ENCODE data around the gene AGAP1.
"Not testable (repeated sequence)": the region's sequence is repeated elsewhere in the genome, so short reads cannot be mapped to it uniquely, and the experiment has no call there.

Gene AGAP1

DNA sequence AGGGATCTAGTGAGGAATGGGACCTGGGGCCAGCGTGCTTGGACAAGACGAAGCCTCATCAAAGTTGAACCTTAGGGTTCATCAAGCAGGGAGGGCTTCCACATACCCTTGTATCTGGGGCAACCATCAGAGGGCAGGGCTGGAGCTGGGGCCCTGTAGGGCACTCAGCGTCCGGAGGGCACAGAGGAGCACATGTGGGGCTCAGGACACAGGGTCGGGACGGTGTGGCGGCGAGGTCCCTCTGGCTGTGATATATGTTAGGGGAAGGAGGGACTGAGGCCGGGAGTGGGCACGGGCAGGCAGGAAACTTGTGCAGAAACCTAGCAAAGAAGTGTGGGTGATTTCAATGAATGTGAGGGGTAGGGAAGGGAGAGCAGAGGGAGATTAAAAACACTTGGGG, 244.0 kb downstream of the AGAP1 start:
- DNase-seq (ENCODE audit: low read depth), result no peak

- no peak for DNase-seq (ENCODE audit: low read depth)
Observed at GRCh38 chr2:235739704-235740415, 246.0 kb downstream of the AGAP1 start.

DNA sequence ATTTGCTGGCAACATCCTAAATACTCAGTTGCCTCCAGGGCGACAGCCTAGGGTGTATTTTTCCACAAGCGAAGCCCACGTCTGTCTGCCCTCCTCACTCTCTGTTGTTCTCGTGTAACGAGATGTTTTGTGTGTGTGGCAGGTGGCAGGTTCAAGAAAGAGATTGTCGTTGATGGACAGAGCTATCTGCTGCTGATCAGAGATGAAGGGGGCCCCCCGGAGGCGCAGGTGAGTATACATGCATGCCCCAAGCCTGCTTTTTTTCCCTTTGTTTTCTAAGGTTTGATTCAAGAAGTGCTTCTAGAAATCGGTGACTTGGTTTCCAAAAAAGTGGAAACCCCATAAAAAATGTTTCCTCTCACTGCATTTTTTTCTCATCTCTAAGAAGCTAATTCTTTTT, 247.0 kb downstream of the AGAP1 start:
- DNase-seq (ENCODE audit: low read depth), result no peak

- DNase-seq (ENCODE audit: low read depth), result no peak
Observed at GRCh38 chr2:235744161-235744560, 250.3 kb downstream of the AGAP1 start.

GRCh38 chr2:235745597-235745996, 251.8 kb downstream of the AGAP1 start:
- DNase-seq (ENCODE audit: low read depth), result no peak

GRCh38 chr2:235746257-235746934, 252.6 kb downstream of the AGAP1 start:
- DNase-seq (ENCODE audit: low read depth), result peak; percentile 76

DNA sequence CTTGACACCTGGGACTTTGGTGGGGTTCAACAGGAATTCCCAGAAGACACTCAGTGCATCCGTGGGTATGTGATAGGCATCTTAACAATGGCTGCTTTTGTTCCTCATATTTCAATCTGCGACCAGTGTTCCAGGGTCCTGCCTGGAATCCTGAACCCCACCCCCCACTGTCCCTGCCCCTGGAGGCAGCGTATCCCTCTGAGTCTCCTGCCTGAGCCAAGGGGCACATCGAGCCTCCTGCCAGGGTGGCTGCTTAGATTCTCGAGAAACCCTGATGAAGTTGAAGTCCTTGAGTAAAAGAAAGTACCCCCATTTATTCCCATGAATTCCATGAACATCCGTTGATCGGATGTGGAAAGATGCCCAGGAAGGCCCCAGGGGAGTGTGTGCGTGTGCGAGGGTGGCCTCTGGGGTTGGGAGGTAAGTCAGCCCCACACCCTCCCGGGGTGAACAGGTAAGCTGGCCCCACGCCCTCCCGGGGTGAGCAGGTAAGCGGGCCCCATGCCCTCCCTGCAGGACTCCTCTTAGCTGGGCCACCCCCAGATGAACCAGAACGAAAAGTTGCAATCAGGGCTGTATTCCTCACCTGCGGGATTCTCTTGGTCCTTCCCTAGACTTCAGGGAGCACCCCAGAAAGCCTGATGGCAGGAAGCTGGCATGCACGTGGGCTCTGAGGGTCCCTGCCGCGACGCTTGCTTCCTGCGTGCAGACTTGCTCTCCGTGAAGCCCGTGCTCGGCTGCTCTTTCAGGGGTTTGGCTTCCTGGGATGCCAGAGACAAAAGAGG, 253.3 kb downstream of the AGAP1 start:
- no peak for DNase-seq (ENCODE audit: low read depth)

DNA sequence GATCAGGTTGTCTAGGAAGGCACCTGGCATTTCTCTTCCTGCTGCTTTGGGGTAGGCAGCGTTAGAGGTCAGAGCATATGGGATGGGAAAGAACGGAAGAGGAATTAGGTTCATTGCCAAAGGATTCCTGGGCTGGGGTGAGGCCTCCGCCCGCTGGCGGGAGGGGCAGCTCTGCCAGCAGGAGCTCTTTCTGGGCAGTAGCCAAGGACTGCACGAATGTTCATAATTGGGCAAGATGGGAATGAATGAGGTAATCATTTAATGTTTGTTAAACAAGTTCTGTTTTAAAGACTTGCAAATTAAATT, 253.9 kb downstream of the AGAP1 start:
- DNase-seq (ENCODE audit: low read depth), result no peak

DNA sequence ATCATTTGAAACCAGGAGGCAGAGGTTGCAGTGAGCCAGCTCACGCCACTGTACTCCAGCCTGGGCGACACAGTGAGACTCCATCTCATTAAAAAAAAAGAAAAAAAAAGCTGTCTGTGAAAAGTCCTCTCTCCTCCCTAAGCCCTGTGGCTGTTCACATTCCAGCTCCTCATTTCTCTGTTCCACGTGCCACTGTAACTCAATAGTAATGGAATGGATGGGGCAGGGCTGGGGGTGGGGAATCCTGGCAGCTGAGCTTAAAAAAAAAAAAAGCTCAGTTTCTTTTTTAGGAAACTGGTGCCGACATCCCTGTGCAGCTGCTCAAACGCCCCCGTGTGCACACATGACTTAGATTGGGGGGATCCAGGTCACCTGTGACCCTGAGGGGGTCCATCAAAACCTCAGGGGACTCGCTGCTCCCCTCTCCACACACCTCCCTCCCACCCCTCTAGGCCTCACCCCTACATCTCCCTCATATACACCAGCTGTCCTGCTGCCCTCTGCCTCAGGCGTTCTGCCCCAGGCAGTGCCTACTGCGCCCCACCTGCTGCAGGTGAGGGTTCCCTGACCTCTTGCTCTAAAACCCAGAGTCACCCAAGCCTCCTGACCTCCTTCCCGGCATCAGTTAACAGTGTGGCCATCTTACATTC, 255.4 kb downstream of the AGAP1 start:
- DNase-seq (ENCODE audit: low read depth), result peak; percentile 34

DNA sequence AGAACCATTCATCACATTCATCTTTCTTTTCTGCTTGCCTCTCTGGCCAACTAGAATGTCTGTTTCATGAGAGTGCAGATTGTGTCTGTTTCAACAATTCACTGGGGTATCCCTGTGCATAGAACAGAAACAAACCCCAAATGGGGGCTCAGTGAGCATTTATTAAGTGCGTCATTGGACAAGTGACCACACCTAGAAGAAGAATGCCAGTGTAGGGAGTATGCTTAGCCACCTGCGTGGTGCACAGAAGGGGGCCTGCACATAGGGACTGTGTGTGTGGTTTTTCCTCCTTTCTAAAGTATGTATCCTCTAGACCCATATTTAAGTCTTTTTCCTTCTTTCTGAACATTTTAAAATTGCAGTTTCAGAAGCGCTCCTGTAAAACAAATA, 255.9 kb downstream of the AGAP1 start:
- no peak for DNase-seq (ENCODE audit: low read depth)

GRCh38 chr2:235752846-235753245, 259.0 kb downstream of the AGAP1 start:
- no peak for DNase-seq (ENCODE audit: low read depth)

DNA sequence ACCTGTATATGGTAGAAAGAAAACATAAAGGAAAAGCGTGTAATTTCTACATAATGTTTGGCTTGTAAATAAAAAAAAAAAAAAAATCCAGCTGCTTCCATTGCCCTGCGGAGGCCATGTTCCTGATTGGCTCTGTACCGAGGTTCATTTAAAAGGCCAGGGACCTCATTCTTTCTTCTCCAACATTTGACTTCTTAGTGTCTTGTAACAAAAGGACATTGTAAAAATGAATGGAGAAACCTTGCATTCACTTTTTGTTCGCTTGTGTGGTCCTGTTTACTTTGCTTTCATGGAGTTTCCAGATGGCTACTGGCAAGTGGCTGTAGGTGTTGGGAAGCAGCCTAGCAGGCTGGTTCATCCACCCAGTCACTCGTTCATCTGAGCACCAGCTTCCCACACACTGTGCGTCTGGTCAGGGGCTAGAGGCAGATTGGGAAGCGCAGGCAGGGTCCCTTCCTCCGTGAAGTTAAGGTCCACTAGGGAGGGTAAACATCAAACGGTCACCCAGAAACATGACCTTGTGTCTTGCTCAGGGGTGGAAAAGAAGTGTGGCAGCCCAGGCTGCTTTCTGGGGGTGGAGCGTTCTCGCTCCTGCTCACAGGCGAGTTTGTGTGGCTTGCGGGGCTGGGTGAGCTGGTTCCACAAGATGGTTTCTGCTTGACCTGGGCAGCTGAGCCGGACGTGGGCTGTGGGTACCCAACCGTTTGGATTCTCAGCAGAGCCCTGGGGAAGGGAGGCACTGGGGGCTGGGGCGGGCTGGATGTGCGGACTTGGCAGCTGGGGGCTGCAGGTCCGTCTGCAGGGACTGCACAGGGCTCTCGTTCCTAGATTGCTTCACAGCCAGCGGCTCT, 260.7 kb downstream of the AGAP1 start:
- DNase-seq (ENCODE audit: low read depth), result no peak

GRCh38 chr2:235756491-235756890, 262.6 kb downstream of the AGAP1 start:
- no peak for DNase-seq (ENCODE audit: low read depth)

DNA sequence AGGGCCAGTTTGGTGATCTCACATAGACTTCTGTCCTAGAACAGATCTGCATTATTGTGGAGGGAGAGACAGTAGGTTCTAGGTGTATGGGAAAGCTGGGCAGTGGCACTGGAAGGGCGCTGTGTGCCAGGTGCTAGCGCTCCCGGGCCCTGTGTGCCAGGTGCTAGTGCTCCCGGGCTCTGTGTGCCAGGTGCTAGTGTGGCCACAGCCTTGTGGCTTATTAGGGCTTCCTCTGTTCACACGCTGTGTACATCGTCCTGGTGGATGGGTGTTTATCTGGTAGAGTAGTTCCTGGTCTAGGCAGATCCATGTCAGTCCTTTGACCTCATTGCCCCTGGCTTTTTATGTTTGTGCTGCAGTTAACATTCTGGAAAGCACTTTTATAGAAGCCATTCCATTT, 263.4 kb downstream of the AGAP1 start:
- no peak for DNase-seq (ENCODE audit: low read depth)

- DNase-seq (ENCODE audit: low read depth), result no peak
Observed at GRCh38 chr2:235757640-235758039, 263.8 kb downstream of the AGAP1 start.

DNA sequence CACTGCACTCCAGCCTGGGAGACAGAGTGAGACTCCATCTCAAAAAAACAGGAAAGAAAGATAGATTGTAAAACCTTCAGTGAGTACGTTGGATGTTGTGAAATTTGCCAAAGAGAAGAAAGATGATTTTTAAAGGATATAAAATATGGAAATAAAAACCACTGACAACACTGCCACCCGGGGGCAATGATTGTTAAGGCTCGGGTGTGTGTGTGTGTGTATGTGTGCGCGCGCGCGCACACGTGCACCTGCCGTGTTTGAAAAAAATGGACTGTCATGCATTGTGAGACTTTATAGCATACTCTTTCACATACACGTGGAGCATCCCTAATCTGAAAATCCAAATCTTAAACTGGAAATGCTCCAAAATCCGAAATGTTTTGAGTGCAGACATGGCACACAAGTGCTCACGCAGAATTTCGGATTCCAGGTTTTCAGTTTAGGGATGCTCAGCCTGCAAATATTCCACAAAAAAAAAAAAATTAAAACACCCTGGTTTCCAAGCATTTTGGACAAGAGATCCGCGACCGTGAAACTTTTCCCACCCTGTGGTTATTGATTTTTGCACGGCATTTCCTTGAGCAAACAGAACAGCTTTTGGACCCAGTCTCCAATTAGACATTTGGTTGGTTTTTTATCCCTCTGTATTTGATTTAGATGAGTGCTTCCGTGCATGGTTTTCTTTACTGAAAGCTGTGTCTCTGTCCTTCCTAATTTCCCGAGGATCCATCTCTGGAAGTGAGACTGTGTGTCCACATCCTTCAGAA, 269.2 kb downstream of the AGAP1 start:
- no peak for DNase-seq (ENCODE audit: low read depth)

DNA sequence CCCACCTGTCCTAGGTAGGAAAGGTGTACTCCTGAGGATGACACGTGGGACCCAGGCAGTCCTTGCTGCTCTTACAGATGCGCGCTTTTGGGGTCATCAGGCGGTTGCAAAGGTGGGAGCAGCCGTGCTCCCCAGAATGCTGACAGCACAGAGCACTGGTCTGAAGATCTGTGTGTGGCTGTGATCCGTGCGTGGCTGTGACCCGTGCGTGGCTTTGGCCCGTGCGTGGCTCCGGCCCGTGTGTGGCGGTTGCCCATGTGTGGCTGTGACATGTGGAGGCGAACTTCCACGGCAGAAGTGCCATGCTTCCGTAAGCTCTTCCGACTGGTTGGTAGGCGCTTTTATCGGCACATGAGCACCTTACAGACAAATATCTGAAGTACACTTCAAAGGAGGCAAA, 270.0 kb downstream of the AGAP1 start:
- no peak for DNase-seq (ENCODE audit: low read depth)

GRCh38 chr2:235764478-235764877, 270.6 kb downstream of the AGAP1 start:
- not testable (repeated sequence) for DNase-seq (ENCODE audit: low read depth)

DNA sequence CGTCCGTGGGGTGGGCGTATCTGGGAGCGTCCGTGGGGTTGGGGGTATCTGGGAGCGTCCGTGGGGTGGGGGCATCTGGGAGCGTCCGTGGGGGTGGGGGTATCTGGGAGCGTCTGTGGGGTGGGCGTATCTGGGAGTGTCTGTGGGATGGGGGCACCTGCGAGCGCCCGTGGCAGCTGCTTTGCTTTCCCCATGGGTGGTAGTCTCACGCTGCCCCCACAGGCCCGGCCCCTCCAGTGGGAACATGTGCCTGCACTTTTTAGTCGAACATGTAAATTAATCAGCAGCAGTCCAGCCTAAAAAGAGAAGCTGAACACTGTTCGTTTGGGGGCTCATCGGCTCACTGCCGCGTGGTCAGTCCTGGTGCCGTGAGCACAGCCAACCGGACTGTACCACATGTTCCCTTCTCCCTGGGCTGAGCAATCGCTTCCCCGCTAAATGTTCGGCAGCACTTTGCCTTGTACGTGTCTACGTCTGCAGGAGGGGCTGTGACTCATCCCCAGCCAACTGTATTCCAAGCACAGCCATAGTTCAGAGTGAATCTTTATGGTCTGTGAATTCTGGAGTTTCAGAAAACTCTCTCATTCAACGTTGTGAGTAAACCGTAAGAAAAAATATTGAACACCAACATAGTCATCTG, 271.5 kb downstream of the AGAP1 start:
- DNase-seq (ENCODE audit: low read depth), result peak; percentile 25

- DNase-seq (ENCODE audit: low read depth), result peak; percentile 78
Observed at GRCh38 chr2:235766278-235766677, 272.4 kb downstream of the AGAP1 start.

DNA sequence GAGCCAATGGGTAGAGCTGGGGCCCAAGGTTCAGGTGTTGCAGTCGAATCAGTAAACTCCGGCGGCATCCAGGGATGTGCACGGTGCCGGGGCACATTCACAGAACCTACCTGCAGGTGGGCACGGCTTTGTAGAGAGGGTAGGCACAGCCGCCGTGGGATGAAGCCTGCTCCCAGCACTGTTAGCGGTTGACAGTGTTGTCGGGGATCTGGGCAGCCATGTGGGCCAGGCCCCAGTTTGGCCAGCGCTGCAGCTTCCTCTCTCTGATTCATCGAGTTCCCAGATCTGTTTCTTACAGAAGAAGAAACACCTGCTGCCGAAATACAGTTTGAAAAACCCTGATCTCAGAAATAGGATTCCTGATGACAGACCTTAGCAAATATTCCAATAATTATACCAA, 274.8 kb downstream of the AGAP1 start:
- DNase-seq (ENCODE audit: low read depth), result no peak

All from stromal cell of bone marrow (primary cell).